ENCODE data around the gene FSCN2. TPM values are rescaled to one million over a fixed set of nuclear protein-coding genes. Genes with fewer than 3 reads are reported as not detected.

FSCN2 gene
- total and polyA plus RNA-seq, 2 donors from 2014 or later = 0.26 to 3.8 TPM

DNA sequence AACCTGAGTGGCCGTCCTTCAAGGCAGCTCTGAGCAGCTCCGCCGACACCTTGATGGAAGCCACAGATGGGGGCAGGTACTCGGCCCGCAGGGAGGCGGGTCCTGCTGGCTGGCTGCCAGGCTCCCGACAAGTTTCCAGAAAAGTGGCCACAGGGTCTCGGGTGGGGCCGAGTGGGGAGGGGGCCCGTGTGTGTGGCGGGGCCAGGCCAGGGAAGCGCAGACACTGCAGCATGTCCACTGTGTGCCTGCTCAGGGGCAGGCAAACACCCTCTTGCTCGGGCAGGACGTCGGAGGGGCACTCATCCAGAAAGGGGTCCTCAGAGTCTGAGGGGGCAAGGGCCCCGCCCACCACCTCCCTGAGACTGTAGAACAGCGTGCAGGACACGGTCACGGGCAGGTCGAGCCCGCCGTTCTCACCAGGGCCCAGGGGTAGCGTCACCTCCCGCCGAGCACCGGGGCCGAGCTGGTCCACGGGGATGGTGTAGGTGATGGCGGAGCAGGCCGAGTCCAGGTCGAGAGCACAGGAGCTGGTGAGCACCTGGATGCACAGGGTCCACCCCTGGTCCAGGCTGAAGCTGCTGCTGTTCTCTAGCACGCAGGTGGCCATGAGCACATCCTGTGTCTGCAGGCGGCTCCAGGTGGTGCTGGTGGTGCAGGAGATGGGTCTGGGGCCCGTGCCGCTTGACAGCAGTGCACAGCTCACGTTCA is 18.9 kb downstream of the FSCN2 start:
- TF ChIP-seq CTCF (IDR thresholded peaks at IDR 0.05; ENCODE audit: borderline replicate concordance, extremely low read depth, insufficient read depth) = no peak
- no peak overlapping the region for H3K27ac ChIP-seq (ENCODE audit: low read depth in 2 of 2, low read length in 2 of 2)
- H3K4me3 ChIP-seq (ENCODE audit: low read length in 3 of 3) = no peak overlapping the region
- H3K9me3 ChIP-seq (ENCODE audit: control insufficient read depth in 2 of 3, insufficient read depth in 1 of 3, low read length in 3 of 3) = no peaks in the 10 kb centered on the region
- intact Hi-C loops (cut with DNase I) = no loop called here
- no peak overlapping the region for H3K9ac ChIP-seq (ENCODE audit: low read length in 3 of 3)
- DNase-seq (peak in 1 of 5 donors; percentile 20), FAIRE-seq (no peak)
- peaks cover 0 to 11% (median 8%) of the 10 kb centered on the region in 3 donors for H3K36me3 ChIP-seq (ENCODE audit: control insufficient read depth in 2 of 3, insufficient read depth in 3 of 3, low read length in 3 of 3)
- no peaks in the 10 kb centered on the region for H3K27me3 ChIP-seq (ENCODE audit: control insufficient read depth, insufficient read depth, low read length)
- H3K4me1 ChIP-seq (ENCODE audit: control insufficient read depth in 2 of 3, insufficient read depth in 2 of 3, low read depth in 1 of 3, low read length in 3 of 3) = peaks cover 0 to 10% (median 3%) of the 10 kb centered on the region in 3 donors

GRCh38 chr17:81547614-81547982 is 19.4 kb downstream of the FSCN2 start:
- Histone ChIP-seq H3K27me3 (ENCODE audit: control insufficient read depth, insufficient read depth, low read length) (no peaks in the 10 kb centered on the region), H3K36me3 (ENCODE audit: control insufficient read depth in 2 of 3, insufficient read depth in 3 of 3, low read length in 3 of 3) (peaks cover 0 to 11% (median 8%) of the 10 kb centered on the region in 3 donors), H3K9me3 (ENCODE audit: control insufficient read depth in 2 of 3, insufficient read depth in 1 of 3, low read length in 3 of 3) (no peaks in the 10 kb centered on the region), H3K4me3 (ENCODE audit: low read length in 3 of 3) (no peak overlapping the region), H3K9ac (ENCODE audit: low read length in 3 of 3) (no peak overlapping the region), H3K27ac (ENCODE audit: low read depth in 2 of 2, low read length in 2 of 2) (no peak overlapping the region), H3K4me1 (ENCODE audit: control insufficient read depth in 2 of 3, insufficient read depth in 2 of 3, low read depth in 1 of 3, low read length in 3 of 3) (peaks cover 0 to 10% (median 3%) of the 10 kb centered on the region in 3 donors)
- FAIRE-seq = no peak
- no peak for DNase-seq
- intact Hi-C loops (cut with DNase I) = no loop called here
- TF ChIP-seq CTCF (IDR thresholded peaks at IDR 0.05; ENCODE audit: borderline replicate concordance, extremely low read depth, insufficient read depth) = no peak

- Histone ChIP-seq H3K4me1 (ENCODE audit: control insufficient read depth in 2 of 3, insufficient read depth in 2 of 3, low read depth in 1 of 3, low read length in 3 of 3) (peaks cover 0 to 20% (median 14%) of the 10 kb centered on the region in 3 donors), H3K27me3 (ENCODE audit: control insufficient read depth, insufficient read depth, low read length) (no peaks in the 10 kb centered on the region), H3K9ac (ENCODE audit: low read length in 3 of 3) (no peak overlapping the region), H3K4me3 (ENCODE audit: low read length in 3 of 3) (no peak overlapping the region), H3K27ac (ENCODE audit: low read depth in 2 of 2, low read length in 2 of 2) (no peak overlapping the region), H3K36me3 (ENCODE audit: control insufficient read depth in 2 of 3, insufficient read depth in 3 of 3, low read length in 3 of 3) (peaks cover 0 to 8% (median 4%) of the 10 kb centered on the region in 3 donors), H3K9me3 (ENCODE audit: control insufficient read depth in 2 of 3, insufficient read depth in 1 of 3, low read length in 3 of 3) (no peaks in the 10 kb centered on the region)
- FAIRE-seq (no peak), DNase-seq (peak in 2 of 5 donors; percentile 35 to 77)
- no peak for TF ChIP-seq CTCF (IDR thresholded peaks at IDR 0.05; ENCODE audit: borderline replicate concordance, extremely low read depth, insufficient read depth)
- intact Hi-C loops (cut with DNase I) = no loop called here
Measured at GRCh38 chr17:81549031-81549557, 20.9 kb downstream of the FSCN2 start.

All from kidney (tissue), 14 donors.